Right lobe of liver (tissue), 6 donors: ENCODE measurements around the gene ILRUN. TPM values are rescaled to one million over a fixed set of nuclear protein-coding genes. Genes with fewer than 3 reads are reported as not detected.
"Not testable (repeated sequence)": the region's sequence is repeated elsewhere in the genome, so short reads cannot be mapped to it uniquely, and the experiment has no call there.

ENCODE experiments used
- ATAC-seq, 4 donors: fragments of 200-7000 bp; cut with Tn5 transposase; one replicate each; pipeline ENCODE4 v1.9.1; 2020; ENCODE audit warnings: mild to moderate bottlenecking in 4 of 4, moderate library complexity in 4 of 4
- DNase-seq, 3 donors: peaks; one replicate each; pipeline ENCODE4 v3.0.0-alpha.2; 2020
- H3K27ac ChIP-seq, 3 donors: fragments of 200-600 bp; one replicate each; pipeline ENCODE4 v1.8.0; 2022
- H3K27me3 ChIP-seq, 2 donors: fragments of 200-600 bp; one replicate each; pipeline ENCODE4 v1.8.0; 2022
- H3K36me3 ChIP-seq, 4 donors: fragments of 200-600 bp; sonication (generic) in 1 of 4; one replicate each; pipeline versions ENCODE4 v1.5.1 to v1.8.0; 2017 to 2022; ENCODE audit warnings: control low read depth in 1 of 4
- H3K4me1 ChIP-seq, 4 donors: fragments of 200-600 bp; sonication (generic) in 1 of 4; one replicate each; pipeline versions ENCODE4 v1.5.1 to v1.8.0; 2017 to 2022; ENCODE audit warnings: control low read depth in 1 of 4
- H3K4me3 ChIP-seq, 3 donors: fragments of 200-600 bp; one replicate each; pipeline ENCODE4 v1.8.0; 2022
- H3K9me3 ChIP-seq, 4 donors: fragments of 200-600 bp; sonication (generic) in 1 of 4; one replicate each; pipeline versions ENCODE4 v1.5.1 to v1.8.0; 2017 to 2022; ENCODE audit warnings: control low read depth in 1 of 4
- POLR2A ChIP-seq: fragments of 450-650 bp; IDR thresholded peaks from one replicate; pipeline ENCODE4 v1.6.1; 2017; ENCODE audit warnings: antibody characterized with exemption, mild to moderate bottlenecking
- WGBS: methylation state at CpG from one replicate; pipeline ENCODE4 v1.1.6; 2018; ENCODE audit warnings: low coverage, low lambda C conversion rate; ENCODE audit not compliant: insufficient coverage; ENCODE audit errors: missing lambda C conversion rate; 5-methylcytosine and 5-hydroxymethylcytosine counted together
- intact Hi-C, 2 donors: fragments of 100-400 bp; cut with DNase I; formaldehyde crosslinking; loops; one replicate each; pipeline versions ENCODE4 v1.11.2 to v1.14.1; 2022
- small RNA-seq, 2 experiments: library from RNA; depleted of rRNA; stranded (forward); fragments of <200 nt; gene quantifications; one replicate each; pipeline ENCODE3, GENCODE V24; 2016
- total RNA-seq, 6 experiments: library from RNA; depleted of rRNA in 2 of 6; stranded (reverse); fragments of >200 nt in 2 of 6; fragmentation: NEBNext Ultra II Directional in 3 of 6; extraction: Animal tissue kit (Norgen Biotek cat#: 25700) in 3 of 6; gene quantifications; one replicate each; pipeline versions ENCODE4 v1.1.0 to v1.2.4, GENCODE V29; 2016 to 2023
- TF ChIP-seq, protein P1 (sequence below), 4 donors: fragments of 200-600 bp in 3 of 4; fragments of 450-650 bp in 1 of 4; IDR thresholded peaks; one replicate each; pipeline versions ENCODE4 v1.5.1 to v1.8.0; 2016 to 2022; ENCODE audit warnings: antibody characterized with exemption in 4 of 4, mild to moderate bottlenecking in 2 of 4
- donor health status: DM: no; HTN: yes; CAD: no.
- donor health status: DM: no; HTN: no; CAD: no.
- donor health status: DM: no; HTN: no; CAD: no.
- donor health status: DM: no; HTN: yes; CAD: no.
- donor health status: DM: no; HTN: yes; CAD: no.

The ILRUN gene
- total RNA-seq, 6 experiments from 2014 or later, result 55.5 to 89.1 (median 67.1) TPM

DNA sequence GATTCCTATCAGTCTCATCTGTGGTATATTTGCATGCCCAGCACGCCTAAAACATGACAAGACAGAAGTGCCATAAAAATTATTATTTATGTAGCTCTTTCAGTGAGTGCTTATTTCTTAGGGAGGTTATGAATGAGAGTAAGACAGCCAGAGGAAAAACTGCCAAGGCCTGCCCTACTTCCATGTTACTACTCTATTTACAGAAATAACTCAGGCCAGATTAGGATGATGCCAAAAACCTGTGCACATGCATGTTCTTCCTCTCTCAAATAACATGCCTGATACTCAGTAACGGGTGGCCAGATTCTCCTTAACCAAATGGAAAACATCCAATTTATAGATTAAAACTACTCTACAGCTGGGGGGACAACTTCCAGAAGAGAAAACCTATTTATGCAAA lies 45.7 kb downstream of the ILRUN start:
- H3K4me1 ChIP-seq, result peaks cover 0 to 34% (median 8%) of the 10 kb centered on the region in 4 donors
- DNase-seq (no peak), ATAC-seq (peak in 1 of 4 donors; percentile 15)
- peak overlapping the region in 1 of 3 donors; percentile 24 for H3K27ac ChIP-seq
- H3K9me3 ChIP-seq, result no peaks in the 10 kb centered on the region
- intact Hi-C loops, result no loop called here
- H3K27me3 ChIP-seq, result no peaks in the 10 kb centered on the region
- 36% methylated on average over 1 of the region's 2 CpGs for WGBS
- H3K36me3 ChIP-seq, result peaks cover 0 to 29% (median under 1%) of the 10 kb centered on the region in 4 donors
- no peak overlapping the region for H3K4me3 ChIP-seq
- TF ChIP-seq, protein P1, sequence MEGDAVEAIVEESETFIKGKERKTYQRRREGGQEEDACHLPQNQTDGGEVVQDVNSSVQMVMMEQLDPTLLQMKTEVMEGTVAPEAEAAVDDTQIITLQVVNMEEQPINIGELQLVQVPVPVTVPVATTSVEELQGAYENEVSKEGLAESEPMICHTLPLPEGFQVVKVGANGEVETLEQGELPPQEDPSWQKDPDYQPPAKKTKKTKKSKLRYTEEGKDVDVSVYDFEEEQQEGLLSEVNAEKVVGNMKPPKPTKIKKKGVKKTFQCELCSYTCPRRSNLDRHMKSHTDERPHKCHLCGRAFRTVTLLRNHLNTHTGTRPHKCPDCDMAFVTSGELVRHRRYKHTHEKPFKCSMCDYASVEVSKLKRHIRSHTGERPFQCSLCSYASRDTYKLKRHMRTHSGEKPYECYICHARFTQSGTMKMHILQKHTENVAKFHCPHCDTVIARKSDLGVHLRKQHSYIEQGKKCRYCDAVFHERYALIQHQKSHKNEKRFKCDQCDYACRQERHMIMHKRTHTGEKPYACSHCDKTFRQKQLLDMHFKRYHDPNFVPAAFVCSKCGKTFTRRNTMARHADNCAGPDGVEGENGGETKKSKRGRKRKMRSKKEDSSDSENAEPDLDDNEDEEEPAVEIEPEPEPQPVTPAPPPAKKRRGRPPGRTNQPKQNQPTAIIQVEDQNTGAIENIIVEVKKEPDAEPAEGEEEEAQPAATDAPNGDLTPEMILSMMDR (IDR thresholded peaks at IDR 0.05), result no peak
- TF ChIP-seq POLR2A, result no peak

DNA sequence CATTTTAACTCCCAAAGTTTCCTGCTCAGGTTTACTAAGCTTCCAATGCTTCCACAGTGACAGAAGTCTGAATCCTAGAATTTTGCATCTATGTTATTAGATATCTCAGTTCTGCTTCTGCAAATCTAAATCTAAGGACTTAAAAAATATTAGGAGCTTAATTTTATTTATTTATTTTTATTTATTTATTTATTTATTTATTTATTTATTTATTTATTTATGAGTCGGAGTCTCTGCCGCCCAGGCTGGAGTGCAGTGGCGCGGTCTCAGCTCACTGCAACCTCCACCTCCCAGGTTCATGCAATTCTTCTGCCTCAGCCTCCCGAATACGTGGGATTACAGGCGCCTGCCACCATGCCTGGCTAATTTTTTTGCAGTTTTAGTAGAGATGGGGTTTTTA lies 46.3 kb downstream of the ILRUN start:
- intact Hi-C loops, ATAC-seq, H3K27ac ChIP-seq, DNase-seq, H3K4me3 ChIP-seq, H3K9me3 ChIP-seq, H3K27me3 ChIP-seq: not testable (repeated sequence)
- 89% methylated on average over 6 of the region's 7 CpGs for WGBS
- peaks cover 0 to 35% (median under 1%) of the 10 kb centered on the region in 4 donors for H3K36me3 ChIP-seq
- H3K4me1 ChIP-seq, result peaks cover 0 to 28% (median 6%) of the 10 kb centered on the region in 4 donors

DNA sequence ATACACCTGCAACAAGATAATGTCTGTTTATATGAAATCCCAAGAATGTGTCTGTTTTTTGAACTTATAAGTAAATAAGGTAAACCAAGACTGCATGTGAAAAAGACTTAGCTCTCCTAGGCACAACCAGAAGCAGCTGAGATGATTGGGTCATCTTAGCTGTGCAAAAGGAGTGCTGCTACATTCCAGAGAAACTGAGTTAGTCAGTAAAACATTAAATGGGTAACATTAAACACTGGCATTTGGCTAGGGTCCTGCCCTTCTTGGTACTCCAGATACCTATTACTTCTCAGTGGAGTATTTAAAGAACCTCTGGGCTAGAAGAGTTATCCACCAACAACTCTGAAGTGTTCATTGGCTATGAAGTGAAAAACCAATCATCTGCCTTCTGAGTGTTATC lies 47.8 kb downstream of the ILRUN start:
- no peaks in the 10 kb centered on the region for H3K9me3 ChIP-seq
- peaks cover 0 to 34% (median under 1%) of the 10 kb centered on the region in 4 donors for H3K36me3 ChIP-seq
- ATAC-seq (no peak), DNase-seq (no peak)
- intact Hi-C loops, result no loop called here
- H3K4me3 ChIP-seq, result no peak overlapping the region
- H3K27ac ChIP-seq, result no peak overlapping the region
- peaks cover 0 to 22% (median 6%) of the 10 kb centered on the region in 4 donors for H3K4me1 ChIP-seq
- H3K27me3 ChIP-seq, result no peaks in the 10 kb centered on the region
- TF ChIP-seq, protein P1 (IDR thresholded peaks at IDR 0.05), result no peak
- TF ChIP-seq POLR2A, result no peak

Small RNA genes within 50 kb of the gene (small RNA-seq; reads per million reads assigned to genes)
- gene RN7SL200P, result 0 reads per million in 2 experiments

Other genes with a start within 250 kb of the ILRUN start
- gene PACSIN1, start 230.7 kb downstream of the ILRUN start, total RNA-seq, result under 1 TPM in 5 of 6 experiments, not detected in 1; 0.05 to 0.37 (median 0.22) TPM
- gene SPDEF, start 140.4 kb downstream of the ILRUN start, total RNA-seq, result not detected
- 10 to 100 TPM; 29.6 to 61.3 (median 33.3) TPM for gene SNRPC, start 60.7 kb upstream of the ILRUN start, total RNA-seq
- gene BLTP3A, start 95.3 kb upstream of the ILRUN start, total RNA-seq, result 1 to 10 TPM; 5.1 to 9.2 (median 7.8) TPM
- 10 to 100 TPM in 3 of 6 experiments, 1 to 10 TPM in 3; 8.9 to 13.4 (median 10.3) TPM for gene TAF11, start 191.3 kb upstream of the ILRUN start, total RNA-seq
- 10 to 100 TPM in 4 of 6 experiments, 1 to 10 TPM in 2; 6.7 to 17.4 (median 10.5) TPM for gene ANKS1A, start 192.5 kb upstream of the ILRUN start, total RNA-seq